HL-60 (cell line): ENCODE data around the gene CEP57.

Source experiments
- CTCF ChIP-seq: IDR thresholded peaks from one replicate; pipeline ENCODE4 v1.5.1; 2011; ENCODE audit warnings: low read length, control low read depth, inconsistent platforms; ENCODE audit not compliant: insufficient read depth
- GABPA ChIP-seq: IDR thresholded peaks from 2 replicates; pipeline ENCODE4 v1.6.1; 2012; ENCODE audit warnings: low read depth
- POLR2AphosphoS5 ChIP-seq: IDR thresholded peaks from 2 replicates; pipeline ENCODE4 v1.6.1; 2012; ENCODE audit warnings: low read depth
- REST ChIP-seq: IDR thresholded peaks from 2 replicates; pipeline ENCODE4 v1.6.1; 2012; ENCODE audit warnings: low read depth; ENCODE audit not compliant: insufficient replicate concordance
- SPI1 ChIP-seq: IDR thresholded peaks from 2 replicates; pipeline ENCODE4 v1.6.1; 2012; ENCODE audit warnings: low read depth, mild to moderate bottlenecking, borderline replicate concordance

- TF ChIP-seq CTCF, result no peak
- no peak for TF ChIP-seq REST
- TF ChIP-seq POLR2AphosphoS5, result no peak
- no peak for TF ChIP-seq GABPA
- no peak for TF ChIP-seq SPI1
Observed at GRCh38 chr11:95766701-95767100, 23.6 kb upstream of the CEP57 start.
